NCI-H1694 treated with DMSO at 0.1 percent for 48 hours (cell line): ENCODE results near the gene ZNF646.
"Not testable (repeated sequence)": the region's sequence is repeated elsewhere in the genome, so short reads cannot be mapped to it uniquely, and the experiment has no call there.

Source experiments
- DNase-seq: peaks from one replicate; lab custom pipeline; 2025; lab: John Stamatoyannopoulos, UW

The ZNF646 gene

DNA sequence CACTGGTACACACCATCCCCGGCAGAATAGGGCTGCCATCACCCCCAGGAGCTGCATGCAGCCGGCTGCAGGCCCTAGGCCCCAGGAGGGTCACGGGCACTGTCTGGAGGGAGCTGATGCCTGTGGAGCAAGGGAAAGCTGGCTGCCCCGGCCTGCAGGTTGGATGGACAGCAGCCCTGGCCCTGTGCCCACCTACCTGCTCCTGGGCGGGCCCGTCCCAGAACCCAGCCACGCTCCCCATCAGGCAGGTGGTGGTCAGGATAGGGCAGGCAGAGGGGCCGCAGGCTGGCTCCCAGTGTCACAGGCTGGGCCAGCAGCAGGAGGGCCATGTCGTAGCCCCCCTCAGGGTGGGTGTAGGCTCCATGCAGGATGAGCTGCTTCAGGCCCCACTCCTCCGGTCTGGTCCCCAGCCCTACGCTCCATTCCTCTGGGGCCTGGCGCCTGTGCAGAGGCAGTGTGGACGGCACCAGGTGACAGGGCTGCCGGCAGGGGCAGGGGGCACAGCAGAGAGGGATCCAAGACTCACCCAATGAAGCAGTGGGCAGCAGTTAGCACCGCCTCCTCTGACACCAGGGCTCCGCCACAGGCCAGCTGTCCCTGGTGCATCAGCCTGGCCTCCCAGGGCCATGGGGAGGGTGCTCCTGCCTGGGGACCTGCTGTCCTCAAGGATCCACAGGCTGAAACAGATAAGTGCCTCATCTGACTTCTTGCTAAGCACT, 10.5 kb downstream of the ZNF646 start:
- DNase-seq = no peak

GRCh38 chr16:31085411-31085810, 11.2 kb downstream of the ZNF646 start:
- DNase-seq = no peak

- DNase-seq = no peak
These were observed 11.8 kb downstream of the ZNF646 start for GRCh38 chr16:31085873-31086628.

DNA sequence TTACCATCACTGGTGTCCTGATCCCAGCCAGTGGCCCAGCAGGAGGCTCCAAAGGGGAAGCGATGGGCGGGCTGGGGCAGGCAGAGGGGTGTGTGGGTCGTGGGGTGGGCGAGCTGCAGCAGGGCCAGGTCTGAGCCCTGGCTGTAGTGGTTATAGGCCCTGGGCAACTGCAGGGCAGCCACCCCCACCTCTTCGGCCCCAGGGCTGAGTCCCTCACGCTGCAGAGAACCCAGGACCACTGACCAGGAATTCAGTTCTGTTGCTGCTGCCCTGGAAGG, 12.3 kb downstream of the ZNF646 start:
- no peak for DNase-seq

GRCh38 chr16:31087481-31087880, 13.3 kb downstream of the ZNF646 start:
- DNase-seq = no peak

GRCh38 chr16:31087971-31088370, 13.7 kb downstream of the ZNF646 start:
- no peak for DNase-seq

DNA sequence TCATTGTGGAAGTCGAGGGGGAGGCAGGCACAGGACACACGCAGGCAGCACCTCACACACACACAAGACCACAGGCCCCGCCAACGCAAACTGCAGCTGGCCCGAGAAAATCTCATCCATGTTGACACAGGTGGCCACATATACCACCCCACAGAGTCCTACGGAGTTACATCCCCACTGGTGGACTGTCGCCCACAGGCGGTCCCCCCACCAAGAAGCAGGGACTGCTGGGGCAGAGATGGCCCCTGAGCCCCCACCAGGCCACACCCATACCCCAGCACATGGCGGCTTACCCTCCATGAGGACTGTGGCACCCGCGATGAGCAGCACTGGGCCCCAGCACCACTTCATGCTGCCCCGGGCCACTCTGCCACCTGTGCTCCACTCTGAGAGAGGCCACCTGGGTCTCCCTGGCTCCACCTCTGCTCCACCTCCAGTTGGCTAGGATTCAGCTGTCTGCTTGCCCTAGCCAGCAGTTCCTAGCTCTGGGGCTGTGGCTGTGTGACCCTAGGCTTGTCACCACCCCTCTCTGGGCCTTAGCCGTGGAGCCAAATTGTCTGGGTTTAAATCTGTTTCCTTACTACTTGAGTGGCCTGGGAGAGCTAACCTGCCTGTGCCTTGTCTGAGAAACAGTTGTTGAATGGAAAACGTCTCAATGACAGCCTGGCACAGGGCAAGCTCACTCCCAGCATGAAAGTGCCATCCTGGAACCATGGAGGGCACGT, 14.4 kb downstream of the ZNF646 start, which contains the start of gene PRSS53:
Gene PRSS53, minus strand, starts transcription at position 485 of the 725 bp plus-strand sequence. Its CDS starts 134 bp downstream, at position 351.
- DNase-seq = no peak

DNA sequence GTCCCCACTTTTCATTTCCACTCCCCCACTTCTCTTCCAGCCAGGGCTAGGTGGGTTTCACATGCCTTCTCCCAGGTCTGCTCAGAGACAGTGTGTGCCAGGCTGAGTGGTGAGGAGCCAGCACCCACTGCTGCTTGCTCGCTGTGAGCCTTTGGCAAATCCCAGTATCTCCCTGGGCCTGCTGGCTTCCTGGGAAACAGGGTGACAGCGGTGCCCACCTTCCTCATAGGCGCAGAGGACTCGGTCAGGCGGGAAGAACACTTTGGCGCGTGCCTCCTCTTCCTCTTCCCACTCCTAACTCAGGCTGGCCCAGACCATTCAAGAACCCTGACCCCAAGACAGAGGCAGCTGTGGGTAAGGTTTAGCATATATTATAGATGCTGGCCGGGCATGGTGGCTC, 15.0 kb downstream of the ZNF646 start:
- no peak for DNase-seq

GRCh38 chr16:31090540-31090939, 16.3 kb downstream of the ZNF646 start:
- no peak for DNase-seq

GRCh38 chr16:31092330-31092729, 18.1 kb downstream of the ZNF646 start:
- no peak for DNase-seq

DNA sequence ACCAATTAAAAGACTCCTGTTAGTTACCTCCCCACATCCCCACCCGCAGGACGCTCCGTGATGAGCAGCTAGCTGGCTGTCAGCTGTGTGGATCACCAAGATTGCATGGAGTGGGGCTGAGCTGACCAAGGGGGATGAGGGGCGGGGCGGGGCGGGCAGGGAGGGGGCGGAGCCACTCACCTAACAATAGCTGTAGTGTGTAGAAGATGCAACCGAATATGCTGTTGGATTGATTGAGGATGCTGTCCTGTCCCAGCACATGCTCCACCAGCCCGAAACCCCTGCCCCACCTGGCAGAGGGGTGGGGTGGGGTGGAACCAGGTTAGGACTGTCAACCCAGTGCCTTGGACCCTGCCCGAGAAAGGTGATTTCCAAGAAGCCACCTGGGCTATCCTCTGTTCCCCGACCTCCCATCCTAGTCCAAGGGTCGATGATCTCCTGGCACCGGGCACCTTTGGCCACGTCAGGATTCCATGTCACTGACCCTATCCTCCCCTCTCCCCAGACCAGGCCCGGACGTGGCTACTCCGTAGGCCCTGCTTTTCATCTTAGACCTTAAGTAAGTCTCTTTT, 19.0 kb downstream of the ZNF646 start:
- no peak for DNase-seq

DNA sequence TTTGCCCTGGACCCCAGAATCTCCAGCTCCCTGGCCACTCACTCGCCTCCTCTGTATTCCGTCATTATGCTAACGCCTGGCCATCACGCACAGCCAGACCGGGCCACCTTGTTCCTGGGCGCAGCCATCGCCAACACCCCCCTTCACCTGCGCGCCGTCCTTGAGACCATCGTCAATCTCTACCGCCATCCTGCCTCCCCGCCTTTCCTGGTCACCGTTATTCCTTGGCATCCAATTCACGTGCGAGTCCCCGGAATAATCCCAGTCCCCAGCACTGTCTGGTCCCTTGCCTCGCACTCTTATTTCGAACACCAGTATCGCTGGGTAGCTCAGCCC, 19.8 kb downstream of the ZNF646 start:
- DNase-seq = no peak

GRCh38 chr16:31094424-31095120, 20.4 kb downstream of the ZNF646 start, which contains the start of gene VKORC1:
Gene VKORC1 (minus strand): TSS chr16:31094797. CDS start chr16:31094729, 68 bp downstream.
- DNase-seq = peak; percentile 88

DNA sequence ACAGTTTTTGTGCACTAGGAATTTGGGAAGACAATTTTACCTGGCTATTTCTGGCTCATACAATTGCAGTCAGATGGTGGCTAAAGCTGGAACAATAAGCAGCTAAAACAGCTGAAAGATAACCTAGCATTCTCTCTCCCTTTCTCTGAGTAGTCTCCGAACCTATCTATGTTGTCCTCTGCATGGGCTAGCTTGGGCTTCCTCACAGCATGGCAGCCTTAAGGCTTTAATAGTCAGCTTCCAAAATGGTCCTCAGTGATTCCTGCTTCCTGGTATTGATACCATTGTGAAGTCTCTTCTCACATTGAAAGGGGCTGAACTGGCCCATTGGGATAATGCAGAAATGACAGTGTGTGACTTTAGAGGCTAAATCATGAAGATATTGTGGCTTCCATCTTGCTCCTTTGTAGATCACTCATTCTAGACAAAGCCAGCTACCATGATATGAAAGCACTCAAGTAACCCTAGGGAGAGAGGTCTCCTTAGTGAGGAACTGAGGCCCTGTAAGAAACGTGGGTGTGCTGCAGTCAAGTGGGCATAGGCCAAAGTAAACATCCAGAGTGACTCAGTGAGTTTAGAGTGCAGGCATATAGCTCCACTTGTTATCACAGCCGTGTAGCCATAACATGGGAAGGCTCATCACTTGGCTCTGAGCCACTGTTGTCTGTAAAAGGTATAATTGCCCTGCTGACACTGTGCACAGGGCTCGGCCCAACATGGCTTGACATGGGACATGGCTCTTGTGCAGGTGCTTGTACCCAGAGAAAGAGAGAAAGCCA, 25.8 kb downstream of the ZNF646 start:
- no peak for DNase-seq

DNA sequence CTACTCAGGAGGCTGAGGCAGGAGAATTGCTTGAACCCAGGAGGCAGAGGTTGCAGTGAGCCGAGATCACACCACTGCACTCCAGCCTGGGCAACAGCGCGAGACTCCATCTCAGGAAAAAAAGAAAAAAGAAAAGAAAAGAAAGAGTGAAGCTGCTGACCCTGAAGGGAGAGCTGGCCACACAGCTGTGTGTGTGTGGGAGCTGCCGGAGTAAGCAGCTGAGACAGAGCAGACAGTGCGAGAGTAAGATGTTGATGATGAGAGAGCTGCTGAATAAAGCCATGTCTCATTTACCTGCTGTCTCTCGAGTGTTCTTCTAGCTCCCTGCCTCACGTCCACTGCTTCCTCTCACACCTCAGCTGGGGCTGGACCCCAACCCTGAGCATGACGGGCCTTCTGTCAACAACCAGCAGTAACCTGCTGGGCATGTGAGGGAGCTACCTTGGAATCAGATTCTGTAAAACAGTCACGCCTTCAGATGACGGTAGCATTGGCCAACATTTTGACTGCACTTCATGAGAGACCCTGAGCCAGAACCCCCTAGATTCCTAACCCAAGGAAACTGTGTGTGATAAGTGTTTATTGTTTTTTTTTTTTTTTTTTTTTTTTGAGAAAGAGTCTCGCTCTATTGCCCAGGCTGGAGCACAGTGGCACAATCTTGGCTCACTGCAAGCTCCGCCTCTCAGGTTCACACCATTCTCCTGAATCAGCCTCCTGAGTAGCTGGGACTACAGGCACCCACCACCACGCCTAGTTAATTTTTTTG, 26.8 kb downstream of the ZNF646 start:
- not testable (repeated sequence) for DNase-seq

DNA sequence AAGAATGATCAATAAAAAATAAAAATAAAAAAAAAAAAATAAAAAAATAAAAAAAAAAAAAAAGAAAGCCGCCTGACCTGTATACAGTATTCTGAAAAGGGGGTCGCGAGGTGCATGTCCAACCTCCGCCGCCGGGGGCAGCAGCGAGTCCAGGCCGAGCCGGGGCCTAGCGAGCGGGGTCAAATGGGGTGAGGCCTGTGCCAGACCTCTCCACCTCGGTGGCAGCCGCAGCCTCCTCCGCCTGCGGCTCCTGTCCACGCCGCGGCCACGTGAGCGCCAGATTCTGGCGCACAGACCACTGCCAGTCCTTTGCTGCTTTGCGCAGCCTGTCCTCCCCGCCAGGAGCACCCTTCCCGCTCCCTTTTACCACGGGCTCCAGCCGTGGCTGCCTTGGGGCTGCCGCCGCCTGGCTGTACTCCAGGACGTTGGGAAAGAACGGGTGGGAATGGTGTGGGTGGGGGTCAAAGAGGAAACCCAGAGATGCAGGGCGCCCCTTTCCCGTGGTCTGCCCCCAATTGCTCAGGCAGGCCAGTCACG, 31.5 kb downstream of the ZNF646 start:
- DNase-seq = peak; percentile 36

DNA sequence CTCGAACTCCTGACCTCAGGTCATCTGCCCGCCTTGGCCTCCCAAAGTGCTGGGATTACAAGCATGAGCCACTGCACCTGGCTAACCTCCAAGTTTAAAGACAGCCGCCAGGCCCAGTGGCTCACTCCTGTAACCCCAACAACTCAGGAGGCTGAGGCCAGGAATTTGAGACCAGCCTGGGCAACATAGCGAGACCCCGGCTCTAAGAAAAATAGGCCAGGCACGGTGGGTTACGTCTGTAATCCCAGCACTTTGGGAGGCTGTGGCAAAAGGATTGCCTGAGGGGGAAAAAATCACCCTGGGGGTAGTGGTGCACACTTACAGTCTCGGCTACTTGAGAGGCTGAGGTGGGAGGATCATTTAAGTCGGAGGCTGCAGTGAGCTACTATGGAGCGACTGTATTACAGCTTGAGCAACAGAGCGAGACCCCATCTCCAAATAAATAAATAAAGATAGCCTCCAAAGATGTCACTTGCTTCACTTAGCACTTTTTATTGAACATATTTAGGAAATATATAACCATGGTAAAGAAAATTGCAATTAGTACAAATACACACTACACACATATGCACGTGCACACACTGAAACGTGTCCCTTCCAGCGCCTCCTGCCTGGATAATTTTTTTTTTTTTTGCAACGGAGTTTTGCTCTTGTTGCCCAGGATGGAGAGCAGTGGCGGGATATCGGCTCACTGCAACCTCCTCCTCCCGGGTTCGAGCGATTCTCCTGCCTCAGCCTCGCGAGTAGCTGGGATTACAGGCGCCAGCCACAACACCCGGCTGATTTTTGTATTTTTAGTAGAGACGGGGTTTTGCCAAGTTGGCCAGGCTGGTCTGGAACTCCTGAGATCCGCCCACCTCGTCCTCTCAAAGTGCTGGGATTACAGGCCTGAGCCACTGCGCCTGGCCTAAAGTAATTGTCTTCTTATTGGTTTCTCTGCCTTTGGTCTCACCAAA, 32.6 kb downstream of the ZNF646 start:
- no peak for DNase-seq

- DNase-seq = no peak
These were observed 33.2 kb downstream of the ZNF646 start for GRCh38 chr16:31107465-31107867.
